HG02840 (cell line): ENCODE results near the gene LARP4B.

Source experiments
- ATAC-seq: cut with Tn5 transposase; IDR thresholded peaks from one replicate; pipeline ENCODE4 v1.9.1; 2021; ENCODE audit warnings: mild to moderate bottlenecking, moderate library complexity, moderate number of reproducible peaks; ENCODE audit not compliant: unreplicated experiment, low FRiP score

Gene LARP4B

GRCh38 chr10:927131-927530 is 4.4 kb downstream of the LARP4B start:
- ATAC-seq, result no peak

- ATAC-seq, result no peak
These were observed 5.3 kb downstream of the LARP4B start for GRCh38 chr10:926075-926698.

- ATAC-seq, result no peak
These were observed 7.0 kb downstream of the LARP4B start for GRCh38 chr10:924524-924859.

- no peak for ATAC-seq
These were observed 7.5 kb downstream of the LARP4B start for GRCh38 chr10:923844-924523.

- no peak for ATAC-seq
These were observed 9.8 kb downstream of the LARP4B start for GRCh38 chr10:921471-922414.

- no peak for ATAC-seq
These were observed 11.1 kb downstream of the LARP4B start for GRCh38 chr10:920450-920849.

- ATAC-seq, result no peak
These were observed 12.0 kb downstream of the LARP4B start for GRCh38 chr10:919481-919880.

GRCh38 chr10:917999-918398 is 13.5 kb downstream of the LARP4B start:
- no peak for ATAC-seq

GRCh38 chr10:917416-917720 is 14.1 kb downstream of the LARP4B start:
- ATAC-seq, result no peak

GRCh38 chr10:916716-917415 is 14.6 kb downstream of the LARP4B start:
- ATAC-seq, result no peak

GRCh38 chr10:909831-910230 is 21.7 kb downstream of the LARP4B start:
- no peak for ATAC-seq

- ATAC-seq, result no peak
These were observed 25.5 kb downstream of the LARP4B start for GRCh38 chr10:905972-906371.

GRCh38 chr10:905503-905902 is 26.0 kb downstream of the LARP4B start:
- no peak for ATAC-seq

- ATAC-seq, result no peak
These were observed 27.1 kb downstream of the LARP4B start for GRCh38 chr10:904403-904802.

GRCh38 chr10:898141-898540 is 33.4 kb downstream of the LARP4B start:
- ATAC-seq, result no peak

GRCh38 chr10:896982-897381 is 34.5 kb downstream of the LARP4B start:
- ATAC-seq, result no peak

- ATAC-seq, result no peak
These were observed 36.2 kb downstream of the LARP4B start for GRCh38 chr10:895324-895723.

GRCh38 chr10:878895-879294 is 52.6 kb downstream of the LARP4B start:
- ATAC-seq, result no peak

- ATAC-seq, result no peak
These were observed 53.2 kb downstream of the LARP4B start for GRCh38 chr10:878333-878759.

- ATAC-seq, result no peak
These were observed 55.1 kb downstream of the LARP4B start for GRCh38 chr10:876438-876837.

- ATAC-seq, result no peak
These were observed 58.5 kb downstream of the LARP4B start for GRCh38 chr10:873020-873419.
